SU-DHL-6 (cell line): Measurements from ENCODE around the gene NOBOX.

Experiments
- CTCF ChIP-seq: fragments of 200-600 bp; sonication (generic); IDR thresholded peaks from one replicate; pipeline ENCODE4 v1.5.1; 2017; ENCODE audit warnings: antibody characterized with exemption, mild to moderate bottlenecking, low read length, moderate library complexity; ENCODE audit not compliant: insufficient read depth, poor library complexity, severe bottlenecking
- EZH2phosphoT487 ChIP-seq: fragments of 200-600 bp; sonication (generic), shearing (Covaris generic); conservative IDR thresholded peaks from 2 replicates; pipeline ENCODE4 v1.6.1; 2018; ENCODE audit warnings: mild to moderate bottlenecking, antibody characterized with exemption, low read length, moderate library complexity, mixed read lengths

GRCh38 chr7:144408121-144408520 lies 4.6 kb upstream of the NOBOX start:
- TF ChIP-seq CTCF: no peak
- TF ChIP-seq EZH2phosphoT487: no peak
